Measurements from ENCODE around the gene LILRA6. TPM values are rescaled to one million over a fixed set of nuclear protein-coding genes. Genes with fewer than 3 reads are reported as not detected.
A peak's percentile ranks its signal among the peaks of the same experiment; 100 is the strongest.

The LILRA6 gene
- total and polyA plus RNA-seq, 10 of the 15 experiments (the other 5 are each of a cell fraction or from before 2014, with no cell fraction given), result 0.04 to 1.7 (median 0.09) TPM; not detected in 2

DNA sequence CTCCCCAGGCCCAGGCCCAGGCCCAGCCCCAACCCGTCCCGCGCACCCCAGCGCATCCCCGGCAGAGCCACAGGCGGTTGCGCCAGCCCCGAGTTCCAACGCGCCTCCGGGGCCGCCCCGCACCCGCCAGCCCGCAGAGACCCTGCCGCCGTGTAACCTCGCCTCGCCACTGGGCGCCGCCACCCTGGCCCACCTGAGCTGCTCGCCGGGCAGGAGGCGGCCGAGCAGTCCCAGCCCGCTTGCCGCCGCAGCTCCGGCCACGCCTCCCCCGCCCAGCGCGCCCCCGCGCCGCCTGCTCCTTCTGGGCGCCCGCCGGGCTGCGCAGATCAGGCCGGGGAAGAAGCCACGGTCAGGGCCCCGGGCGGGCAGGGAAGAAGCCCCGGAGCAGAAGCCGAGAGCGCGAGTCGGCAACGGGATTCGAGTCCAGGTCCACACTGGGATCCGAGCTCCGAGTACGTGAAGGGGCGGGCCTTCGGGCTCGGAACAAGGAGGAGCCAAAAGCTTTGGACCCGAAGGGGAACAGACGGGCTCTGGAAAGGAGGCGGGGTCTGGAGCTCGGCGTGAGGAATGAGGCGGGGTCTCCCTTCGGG lies 53.4 kb downstream of the LILRA6 start, which contains the start of gene MBOAT7 (continued):
- TF ChIP-seq KDM1A (IDR thresholded peaks at IDR 0.05; ENCODE audit: borderline replicate concordance) (no peak), TCF12 (IDR thresholded peaks at IDR 0.05; ENCODE audit: low read depth, low read length) (no peak), KAT2A (conservative IDR thresholded peaks at IDR 0.05; ENCODE audit: control insufficient read depth, low read depth, low read length) (no peak), NR2C2 (IDR thresholded peaks at IDR 0.05; ENCODE audit: borderline replicate concordance, control insufficient read depth, insufficient read length, low read depth) (no peak), NFYB (IDR thresholded peaks at IDR 0.05; ENCODE audit: insufficient read depth, low read depth, low read length) (no peak), RELA (IDR thresholded peaks at IDR 0.05; ENCODE audit: borderline replicate concordance, partially characterized antibody) (peak; percentile 51), RB1 (IDR thresholded peaks at IDR 0.05; ENCODE audit: borderline replicate concordance) (peak; percentile 96; the same call in 1 of the 2 replicates), EED (IDR thresholded peaks at IDR 0.05; ENCODE audit: low read depth) (no peak), USF2 (IDR thresholded peaks at IDR 0.05; ENCODE audit: borderline replicate concordance, low read depth, low read length) (no peak), EP300 (IDR thresholded peaks at IDR 0.05; ENCODE audit: borderline replicate concordance in 1 of 2, control insufficient read depth in 1 of 2, low read depth in 2 of 2, low read length in 2 of 2) (no peak), MYC (IDR thresholded peaks at IDR 0.05; ENCODE audit: insufficient read depth, insufficient read length, insufficient replicate concordance, low read length, severe bottlenecking) (no peak), POU2F2 (IDR thresholded peaks at IDR 0.05; ENCODE audit: borderline replicate concordance, low read depth, low read length) (no peak), PML (IDR thresholded peaks at IDR 0.05; ENCODE audit: low read length) (no peak), ZNF274 (IDR thresholded peaks at IDR 0.05; ENCODE audit: insufficient read depth, insufficient read length) (no peak), RELB (IDR thresholded peaks at IDR 0.05; ENCODE audit: low read depth) (no peak)
- TF ChIP-seq, protein P1, sequence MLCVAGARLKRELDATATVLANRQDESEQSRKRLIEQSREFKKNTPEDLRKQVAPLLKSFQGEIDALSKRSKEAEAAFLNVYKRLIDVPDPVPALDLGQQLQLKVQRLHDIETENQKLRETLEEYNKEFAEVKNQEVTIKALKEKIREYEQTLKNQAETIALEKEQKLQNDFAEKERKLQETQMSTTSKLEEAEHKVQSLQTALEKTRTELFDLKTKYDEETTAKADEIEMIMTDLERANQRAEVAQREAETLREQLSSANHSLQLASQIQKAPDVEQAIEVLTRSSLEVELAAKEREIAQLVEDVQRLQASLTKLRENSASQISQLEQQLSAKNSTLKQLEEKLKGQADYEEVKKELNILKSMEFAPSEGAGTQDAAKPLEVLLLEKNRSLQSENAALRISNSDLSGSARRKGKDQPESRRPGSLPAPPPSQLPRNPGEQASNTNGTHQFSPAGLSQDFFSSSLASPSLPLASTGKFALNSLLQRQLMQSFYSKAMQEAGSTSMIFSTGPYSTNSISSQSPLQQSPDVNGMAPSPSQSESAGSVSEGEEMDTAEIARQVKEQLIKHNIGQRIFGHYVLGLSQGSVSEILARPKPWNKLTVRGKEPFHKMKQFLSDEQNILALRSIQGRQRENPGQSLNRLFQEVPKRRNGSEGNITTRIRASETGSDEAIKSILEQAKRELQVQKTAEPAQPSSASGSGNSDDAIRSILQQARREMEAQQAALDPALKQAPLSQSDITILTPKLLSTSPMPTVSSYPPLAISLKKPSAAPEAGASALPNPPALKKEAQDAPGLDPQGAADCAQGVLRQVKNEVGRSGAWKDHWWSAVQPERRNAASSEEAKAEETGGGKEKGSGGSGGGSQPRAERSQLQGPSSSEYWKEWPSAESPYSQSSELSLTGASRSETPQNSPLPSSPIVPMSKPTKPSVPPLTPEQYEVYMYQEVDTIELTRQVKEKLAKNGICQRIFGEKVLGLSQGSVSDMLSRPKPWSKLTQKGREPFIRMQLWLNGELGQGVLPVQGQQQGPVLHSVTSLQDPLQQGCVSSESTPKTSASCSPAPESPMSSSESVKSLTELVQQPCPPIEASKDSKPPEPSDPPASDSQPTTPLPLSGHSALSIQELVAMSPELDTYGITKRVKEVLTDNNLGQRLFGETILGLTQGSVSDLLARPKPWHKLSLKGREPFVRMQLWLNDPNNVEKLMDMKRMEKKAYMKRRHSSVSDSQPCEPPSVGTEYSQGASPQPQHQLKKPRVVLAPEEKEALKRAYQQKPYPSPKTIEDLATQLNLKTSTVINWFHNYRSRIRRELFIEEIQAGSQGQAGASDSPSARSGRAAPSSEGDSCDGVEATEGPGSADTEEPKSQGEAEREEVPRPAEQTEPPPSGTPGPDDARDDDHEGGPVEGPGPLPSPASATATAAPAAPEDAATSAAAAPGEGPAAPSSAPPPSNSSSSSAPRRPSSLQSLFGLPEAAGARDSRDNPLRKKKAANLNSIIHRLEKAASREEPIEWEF (IDR thresholded peaks at IDR 0.05; ENCODE audit: insufficient replicate concordance, low read depth, low read length), result no peak
- TF ChIP-seq, protein P2, sequence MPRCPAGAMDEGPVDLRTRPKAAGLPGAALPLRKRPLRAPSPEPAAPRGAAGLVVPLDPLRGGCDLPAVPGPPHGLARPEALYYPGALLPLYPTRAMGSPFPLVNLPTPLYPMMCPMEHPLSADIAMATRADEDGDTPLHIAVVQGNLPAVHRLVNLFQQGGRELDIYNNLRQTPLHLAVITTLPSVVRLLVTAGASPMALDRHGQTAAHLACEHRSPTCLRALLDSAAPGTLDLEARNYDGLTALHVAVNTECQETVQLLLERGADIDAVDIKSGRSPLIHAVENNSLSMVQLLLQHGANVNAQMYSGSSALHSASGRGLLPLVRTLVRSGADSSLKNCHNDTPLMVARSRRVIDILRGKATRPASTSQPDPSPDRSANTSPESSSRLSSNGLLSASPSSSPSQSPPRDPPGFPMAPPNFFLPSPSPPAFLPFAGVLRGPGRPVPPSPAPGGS (IDR thresholded peaks at IDR 0.05; ENCODE audit: borderline replicate concordance, insufficient read depth, low read depth, low read length, poor library complexity, severe bottlenecking), result peak; percentile 54
